ENCODE measurements around the gene SWT1. TPM values are rescaled to one million over a fixed set of nuclear protein-coding genes. Genes with fewer than 3 reads are reported as not detected.
"Not testable (repeated sequence)": the region's sequence is repeated elsewhere in the genome, so short reads cannot be mapped to it uniquely, and the experiment has no call there.

The SWT1 gene
- total RNA-seq, 6 experiments from 2014 or later: 2.0 to 3.9 (median 2.4) TPM

DNA sequence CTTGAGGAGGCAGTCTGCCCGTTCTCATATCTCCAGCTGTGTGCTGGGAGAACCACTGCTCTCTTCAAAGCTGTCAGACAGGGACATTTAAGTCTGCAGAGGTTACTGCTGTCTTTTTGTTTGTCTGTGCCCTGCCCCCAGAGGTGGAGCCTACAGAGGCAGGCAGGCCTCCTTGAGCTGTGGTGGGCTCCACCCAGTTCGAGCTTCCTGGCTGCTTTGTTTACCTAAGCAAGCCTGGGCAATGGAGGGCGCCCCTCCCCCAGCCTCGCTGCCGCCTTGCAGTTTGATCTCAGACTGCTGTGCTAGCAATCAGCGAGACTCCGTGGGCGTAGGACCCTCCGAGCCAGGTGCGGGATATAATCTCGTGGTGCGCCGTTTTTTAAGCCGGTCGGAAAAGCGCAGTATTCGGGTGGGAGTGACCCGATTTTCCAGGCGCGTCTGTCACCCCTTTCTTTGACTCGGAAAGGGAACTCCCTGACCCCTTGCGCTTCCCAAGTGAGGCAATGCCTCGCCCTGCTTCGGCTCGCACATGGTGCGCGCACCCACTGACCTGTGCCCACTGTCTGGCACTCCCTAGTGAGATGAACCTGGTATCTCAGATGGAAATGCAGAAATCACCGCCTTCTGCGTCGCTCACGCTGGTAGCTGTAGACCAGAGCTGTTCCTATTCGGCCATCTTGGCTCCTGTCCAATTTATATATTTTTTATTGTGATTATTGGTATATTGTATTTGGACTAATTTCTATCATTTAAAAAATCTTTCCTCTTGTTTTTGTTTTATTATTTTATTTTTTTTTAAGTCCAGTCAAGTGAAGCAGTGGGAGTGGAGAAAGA lies 100.4 kb downstream of the SWT1 start:
- DNase-seq; intact Hi-C loops (cut with DNase I); H3K27ac ChIP-seq; ATAC-seq; H3K9me3 ChIP-seq; H3K4me1 ChIP-seq; H3K27me3 ChIP-seq; H3K36me3 ChIP-seq; H3K4me3 ChIP-seq: not testable (repeated sequence)
- WGBS (ENCODE audit: insufficient coverage, low coverage, low lambda C conversion rate, missing lambda C conversion rate): 90% methylated on average over 5 of the region's 32 CpGs

GRCh38 chr1:185257950-185258208 lies 100.9 kb downstream of the SWT1 start:
- intact Hi-C loops (cut with DNase I): no loop called here
- 83% methylated on average over 2 of the region's 2 CpGs for WGBS (ENCODE audit: insufficient coverage, low coverage, low lambda C conversion rate, missing lambda C conversion rate)

DNA sequence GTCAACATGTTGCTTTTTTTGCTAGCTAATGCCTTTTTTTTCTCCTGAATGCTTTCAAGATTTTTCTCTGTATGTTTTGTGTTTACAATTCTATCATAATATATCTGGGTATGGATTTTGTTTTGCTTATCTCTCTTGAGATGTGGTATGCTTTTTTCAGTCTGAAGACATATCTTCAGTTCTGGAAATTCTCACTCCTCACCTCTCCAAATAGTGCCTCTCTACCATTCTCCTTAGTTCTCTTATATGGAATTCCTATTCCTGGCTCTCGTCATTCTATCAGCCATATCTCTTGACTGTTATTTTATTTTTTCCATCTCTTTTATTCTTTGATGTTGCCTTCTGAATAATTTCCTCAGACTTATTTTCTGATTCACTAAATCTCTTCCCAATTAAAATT lies 101.7 kb downstream of the SWT1 start:
- H3K9me3 ChIP-seq: no peaks in the 10 kb centered on the region
- no peak for TF ChIP-seq POLR2A (IDR thresholded peaks at IDR 0.05)
- TF ChIP-seq, protein P1, sequence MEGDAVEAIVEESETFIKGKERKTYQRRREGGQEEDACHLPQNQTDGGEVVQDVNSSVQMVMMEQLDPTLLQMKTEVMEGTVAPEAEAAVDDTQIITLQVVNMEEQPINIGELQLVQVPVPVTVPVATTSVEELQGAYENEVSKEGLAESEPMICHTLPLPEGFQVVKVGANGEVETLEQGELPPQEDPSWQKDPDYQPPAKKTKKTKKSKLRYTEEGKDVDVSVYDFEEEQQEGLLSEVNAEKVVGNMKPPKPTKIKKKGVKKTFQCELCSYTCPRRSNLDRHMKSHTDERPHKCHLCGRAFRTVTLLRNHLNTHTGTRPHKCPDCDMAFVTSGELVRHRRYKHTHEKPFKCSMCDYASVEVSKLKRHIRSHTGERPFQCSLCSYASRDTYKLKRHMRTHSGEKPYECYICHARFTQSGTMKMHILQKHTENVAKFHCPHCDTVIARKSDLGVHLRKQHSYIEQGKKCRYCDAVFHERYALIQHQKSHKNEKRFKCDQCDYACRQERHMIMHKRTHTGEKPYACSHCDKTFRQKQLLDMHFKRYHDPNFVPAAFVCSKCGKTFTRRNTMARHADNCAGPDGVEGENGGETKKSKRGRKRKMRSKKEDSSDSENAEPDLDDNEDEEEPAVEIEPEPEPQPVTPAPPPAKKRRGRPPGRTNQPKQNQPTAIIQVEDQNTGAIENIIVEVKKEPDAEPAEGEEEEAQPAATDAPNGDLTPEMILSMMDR (IDR thresholded peaks at IDR 0.05): no peak
- DNase-seq (no peak), ATAC-seq (no peak)
- H3K27me3 ChIP-seq: no peaks in the 10 kb centered on the region
- no peak overlapping the region for H3K4me3 ChIP-seq
- no peak overlapping the region for H3K27ac ChIP-seq
- intact Hi-C loops (cut with DNase I): no loop called here
- H3K36me3 ChIP-seq: no peaks in the 10 kb centered on the region
- 88% methylated on average over 1 of the region's 1 CpG for whole genome bisulfite sequencing (ENCODE audit: insufficient coverage, low coverage, low lambda C conversion rate, missing lambda C conversion rate)
- no peaks in the 10 kb centered on the region for H3K4me1 ChIP-seq

More at GRCh38 chr1:185257950-185258208, 100.9 kb downstream of the SWT1 start:
- Histone ChIP-seq H3K27me3 (no peaks in the 10 kb centered on the region), H3K9me3 (no peaks in the 10 kb centered on the region), H3K4me1 (no peaks in the 10 kb centered on the region), H3K36me3 (no peaks in the 10 kb centered on the region), H3K27ac (no peak overlapping the region), H3K4me3 (no peak overlapping the region)
- TF ChIP-seq, protein P1 (IDR thresholded peaks at IDR 0.05): no peak
- no peak for TF ChIP-seq POLR2A (IDR thresholded peaks at IDR 0.05)
- DNase-seq (no peak), ATAC-seq (no peak)

DNA sequence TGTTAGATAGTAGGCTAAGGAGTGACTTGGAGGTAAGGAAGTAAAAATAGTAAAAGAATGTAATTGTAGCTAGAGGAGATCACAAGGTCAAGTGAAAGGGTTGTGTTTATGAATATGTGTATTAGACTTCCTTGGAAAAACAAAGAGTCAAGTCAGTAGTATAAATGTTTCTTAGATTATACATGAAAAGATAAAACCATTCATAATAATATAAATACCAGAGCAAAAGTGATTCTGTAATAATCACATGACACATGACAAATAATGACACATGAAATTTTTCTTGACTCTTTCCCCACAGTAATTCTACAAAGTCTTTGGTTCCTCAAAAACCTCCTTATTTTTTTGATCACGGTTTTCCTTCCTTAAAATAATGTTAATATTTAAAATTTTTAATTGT lies 103.6 kb downstream of the SWT1 start:
- ATAC-seq (no peak), DNase-seq (no peak)
- intact Hi-C loops (cut with DNase I): no loop called here
- Histone ChIP-seq H3K4me1 (no peaks in the 10 kb centered on the region), H3K27me3 (no peaks in the 10 kb centered on the region), H3K27ac (no peak overlapping the region), H3K9me3 (no peaks in the 10 kb centered on the region), H3K36me3 (no peaks in the 10 kb centered on the region), H3K4me3 (no peak overlapping the region)
- TF ChIP-seq, protein P1 (IDR thresholded peaks at IDR 0.05): no peak
- TF ChIP-seq POLR2A (IDR thresholded peaks at IDR 0.05): no peak
- 75% methylated on average over 1 of the region's 1 CpG for WGBS (ENCODE audit: insufficient coverage, low coverage, low lambda C conversion rate, missing lambda C conversion rate)

DNA sequence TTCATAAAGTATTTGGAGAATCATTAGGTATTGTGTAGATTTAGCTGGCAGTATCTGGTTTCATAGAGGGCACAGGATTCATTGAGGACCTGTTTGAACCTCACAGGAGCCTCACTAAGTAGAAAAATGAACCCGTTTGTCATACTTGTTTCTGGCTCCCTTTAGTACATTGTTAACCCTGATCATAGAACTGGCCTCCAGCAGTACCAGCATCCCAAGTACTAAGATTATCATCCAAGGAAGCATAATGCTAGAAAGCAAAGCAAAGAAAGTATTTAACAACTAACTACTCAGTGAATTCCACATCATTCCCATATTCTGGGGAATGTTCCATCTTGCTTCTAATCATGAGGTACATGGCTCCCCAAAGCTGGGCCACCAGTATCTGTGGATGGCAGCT lies 105.2 kb downstream of the SWT1 start:
- Histone ChIP-seq H3K4me1 (no peaks in the 10 kb centered on the region), H3K4me3 (no peak overlapping the region), H3K36me3 (no peaks in the 10 kb centered on the region), H3K27ac (no peak overlapping the region), H3K9me3 (no peaks in the 10 kb centered on the region), H3K27me3 (no peaks in the 10 kb centered on the region)
- ATAC-seq (no peak), DNase-seq (no peak)
- TF ChIP-seq, protein P1 (IDR thresholded peaks at IDR 0.05): no peak
- no peak for TF ChIP-seq POLR2A (IDR thresholded peaks at IDR 0.05)
- intact Hi-C loops (cut with DNase I): no loop called here
- no CpG with 5 or more reads among the region's 1 CpG for WGBS (ENCODE audit: insufficient coverage, low coverage, low lambda C conversion rate, missing lambda C conversion rate)
